Esophagus squamous epithelium (tissue), 5 donors: ENCODE data around the gene RHEX. TPM values are rescaled to one million over a fixed set of nuclear protein-coding genes. Genes with fewer than 3 reads are reported as not detected.

Experiments
- DNase-seq: peaks from one replicate; lab custom pipeline; 2025; lab: John Stamatoyannopoulos, UW
- H3K27ac ChIP-seq, 4 donors: fragments of 200-600 bp; sonication (generic); one replicate each; pipeline ENCODE4 v1.5.1; 2016 to 2019; ENCODE audit warnings: mild to moderate bottlenecking in 1 of 4
- H3K27me3 ChIP-seq, 4 donors: fragments of 200-600 bp; sonication (generic); 1 replicate in 3 of 4; 2 replicates in 1 of 4; pipeline versions ENCODE4 v1.5.1 to v1.6.0; 2017 to 2021; ENCODE audit warnings: antibody characterized with exemption in 1 of 4
- H3K36me3 ChIP-seq, 3 donors: fragments of 200-600 bp; sonication (generic); one replicate each; pipeline ENCODE4 v1.5.1; 2016 to 2019
- H3K4me1 ChIP-seq, 3 donors: fragments of 200-600 bp; sonication (generic); one replicate each; pipeline ENCODE4 v1.5.1; 2017 to 2019
- H3K4me3 ChIP-seq, 4 donors: fragments of 200-600 bp; sonication (generic); 1 replicate in 3 of 4; 2 replicates in 1 of 4; pipeline ENCODE4 v1.5.1; 2016 to 2019; ENCODE audit warnings: mild to moderate bottlenecking in 2 of 4, moderate library complexity in 1 of 4
- H3K9me3 ChIP-seq, 3 donors: fragments of 200-600 bp; sonication (generic); one replicate each; pipeline ENCODE4 v1.5.1; 2016 to 2019
- POLR2A ChIP-seq, 4 donors: fragments of 450-650 bp; IDR thresholded peaks; one replicate each; pipeline ENCODE4 v1.6.1; 2017; ENCODE audit warnings: antibody characterized with exemption in 4 of 4, mild to moderate bottlenecking in 4 of 4, moderate library complexity in 3 of 4
- WGBS, 2 donors: methylation state at CpG; one replicate each; pipeline ENCODE4 v1.1.5; 2018; 5-methylcytosine and 5-hydroxymethylcytosine counted together
- intact Hi-C: fragments of 100-400 bp; cut with DNase I; formaldehyde crosslinking; loops from one replicate; pipeline ENCODE4 v1.15.0; 2022
- total RNA-seq, 4 donors: library from RNA; depleted of rRNA; stranded (reverse); fragments of >200 nt; gene quantifications; one replicate each; pipeline ENCODE4 v1.1.0, GENCODE V29; 2016
- TF ChIP-seq, protein P1 (sequence below), 6 experiments: fragments of 450-650 bp in 4 of 6; fragments of 200-600 bp in 2 of 6; sonication (generic) in 2 of 6; IDR thresholded peaks; one replicate each; pipeline ENCODE4 v1.5.1; 2016 to 2019; ENCODE audit warnings: antibody characterized with exemption in 6 of 6, mild to moderate bottlenecking in 4 of 6, moderate library complexity in 4 of 6
- donor health status: DM: yes; HTN: yes; CAD: no.

RHEX gene
- total RNA-seq, 4 donors from 2014 or later, result 0.72 to 21.9 (median 4.5) TPM; not detected in 1

DNA sequence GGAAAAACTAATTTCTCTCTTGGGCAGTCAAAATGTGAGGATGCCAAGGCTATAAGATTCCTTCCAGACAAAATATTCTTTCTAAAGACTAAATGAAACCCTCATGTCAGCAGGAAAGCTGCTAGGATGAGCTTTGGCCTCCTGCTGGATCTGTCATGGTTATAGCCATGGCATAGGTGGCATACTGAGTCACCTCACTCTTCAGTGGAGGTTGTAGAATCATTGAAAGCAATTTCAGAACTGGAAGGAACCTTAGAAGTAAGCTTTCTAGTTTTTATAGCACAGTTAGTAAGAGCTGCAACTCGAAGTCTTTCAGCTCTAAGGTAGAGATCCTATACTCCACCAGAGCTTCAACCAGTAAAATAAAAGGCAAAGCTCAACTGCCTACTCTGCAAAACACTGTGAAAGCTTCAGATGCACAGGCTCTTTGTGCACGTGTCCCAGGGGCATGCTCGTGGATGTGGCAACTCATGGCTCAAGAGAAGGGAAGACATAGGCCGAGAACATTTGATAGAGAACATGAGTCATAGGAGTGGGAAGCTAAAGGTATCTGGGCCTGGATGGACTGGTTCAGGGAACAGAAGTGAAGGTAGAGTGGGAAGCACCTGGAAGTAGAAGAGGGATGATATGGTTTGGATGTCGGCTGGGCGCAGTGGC, 58.4 kb downstream of the RHEX start:
- no peak overlapping the region for H3K27ac ChIP-seq
- peaks cover 0 to 33% (median 0%) of the 10 kb centered on the region in 4 donors for H3K27me3 ChIP-seq
- DNase-seq, result no peak
- peaks cover 6 to 52% (median 13%) of the 10 kb centered on the region in 3 donors for H3K4me1 ChIP-seq
- TF ChIP-seq, protein P1, sequence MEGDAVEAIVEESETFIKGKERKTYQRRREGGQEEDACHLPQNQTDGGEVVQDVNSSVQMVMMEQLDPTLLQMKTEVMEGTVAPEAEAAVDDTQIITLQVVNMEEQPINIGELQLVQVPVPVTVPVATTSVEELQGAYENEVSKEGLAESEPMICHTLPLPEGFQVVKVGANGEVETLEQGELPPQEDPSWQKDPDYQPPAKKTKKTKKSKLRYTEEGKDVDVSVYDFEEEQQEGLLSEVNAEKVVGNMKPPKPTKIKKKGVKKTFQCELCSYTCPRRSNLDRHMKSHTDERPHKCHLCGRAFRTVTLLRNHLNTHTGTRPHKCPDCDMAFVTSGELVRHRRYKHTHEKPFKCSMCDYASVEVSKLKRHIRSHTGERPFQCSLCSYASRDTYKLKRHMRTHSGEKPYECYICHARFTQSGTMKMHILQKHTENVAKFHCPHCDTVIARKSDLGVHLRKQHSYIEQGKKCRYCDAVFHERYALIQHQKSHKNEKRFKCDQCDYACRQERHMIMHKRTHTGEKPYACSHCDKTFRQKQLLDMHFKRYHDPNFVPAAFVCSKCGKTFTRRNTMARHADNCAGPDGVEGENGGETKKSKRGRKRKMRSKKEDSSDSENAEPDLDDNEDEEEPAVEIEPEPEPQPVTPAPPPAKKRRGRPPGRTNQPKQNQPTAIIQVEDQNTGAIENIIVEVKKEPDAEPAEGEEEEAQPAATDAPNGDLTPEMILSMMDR (IDR thresholded peaks at IDR 0.05), result no peak
- TF ChIP-seq POLR2A (IDR thresholded peaks at IDR 0.05), result no peak
- no peak overlapping the region for H3K4me3 ChIP-seq
- no peaks in the 10 kb centered on the region for H3K9me3 ChIP-seq
- 54 to 72% methylated on average over 6 of the region's 6 CpGs for WGBS, 2 donors
- intact Hi-C loops, result no loop called here
- H3K36me3 ChIP-seq, result no peaks in the 10 kb centered on the region

DNA sequence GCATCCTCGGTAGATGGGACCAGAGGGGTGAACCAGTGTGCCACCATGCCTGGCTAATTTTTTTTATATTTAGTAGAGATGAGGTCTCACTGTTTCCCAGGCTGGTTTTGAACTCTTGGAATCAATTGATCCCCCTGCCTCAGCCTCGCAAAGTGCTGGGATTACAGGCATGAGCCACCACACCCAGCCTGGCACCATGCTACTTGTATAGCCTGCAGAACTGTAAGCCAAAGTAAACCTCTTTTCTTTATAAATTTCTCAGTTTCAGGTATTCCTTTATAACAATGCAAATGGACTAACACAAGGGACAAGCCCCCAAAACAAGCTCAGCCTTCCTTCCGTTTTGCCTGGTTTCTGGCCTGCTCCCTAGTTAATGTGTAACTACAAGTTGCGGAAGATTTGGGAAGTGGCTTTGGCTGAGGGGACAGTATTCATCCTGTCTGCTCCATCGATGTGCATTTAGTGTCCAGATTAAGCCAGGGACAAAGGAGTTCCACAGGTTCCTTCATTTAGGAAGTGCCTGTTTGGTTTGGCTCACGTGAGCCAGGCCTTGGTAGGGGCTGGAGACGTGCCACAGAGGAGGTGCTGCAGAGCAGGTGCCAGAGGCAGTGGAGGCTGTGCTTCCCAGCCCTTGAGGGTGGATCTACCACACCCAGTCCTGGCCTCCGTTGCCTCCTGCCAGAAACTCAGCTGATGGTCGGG, 59.8 kb downstream of the RHEX start:
- Histone ChIP-seq H3K27ac (peak overlapping the region in 1 of 4 donors; percentile 29), H3K36me3 (no peaks in the 10 kb centered on the region), H3K27me3 (peaks cover 0 to 41% (median 0%) of the 10 kb centered on the region in 4 donors), H3K9me3 (no peaks in the 10 kb centered on the region), H3K4me3 (no peak overlapping the region), H3K4me1 (peaks cover 15 to 61% (median 24%) of the 10 kb centered on the region in 3 donors)
- DNase-seq, result no peak
- 62 to 66% methylated on average over 4 to 6 of the region's 9 CpGs for WGBS, 2 donors
- TF ChIP-seq, protein P1 (IDR thresholded peaks at IDR 0.05), result no peak
- TF ChIP-seq POLR2A (IDR thresholded peaks at IDR 0.05), result no peak
- intact Hi-C loops, result no loop called here

DNA sequence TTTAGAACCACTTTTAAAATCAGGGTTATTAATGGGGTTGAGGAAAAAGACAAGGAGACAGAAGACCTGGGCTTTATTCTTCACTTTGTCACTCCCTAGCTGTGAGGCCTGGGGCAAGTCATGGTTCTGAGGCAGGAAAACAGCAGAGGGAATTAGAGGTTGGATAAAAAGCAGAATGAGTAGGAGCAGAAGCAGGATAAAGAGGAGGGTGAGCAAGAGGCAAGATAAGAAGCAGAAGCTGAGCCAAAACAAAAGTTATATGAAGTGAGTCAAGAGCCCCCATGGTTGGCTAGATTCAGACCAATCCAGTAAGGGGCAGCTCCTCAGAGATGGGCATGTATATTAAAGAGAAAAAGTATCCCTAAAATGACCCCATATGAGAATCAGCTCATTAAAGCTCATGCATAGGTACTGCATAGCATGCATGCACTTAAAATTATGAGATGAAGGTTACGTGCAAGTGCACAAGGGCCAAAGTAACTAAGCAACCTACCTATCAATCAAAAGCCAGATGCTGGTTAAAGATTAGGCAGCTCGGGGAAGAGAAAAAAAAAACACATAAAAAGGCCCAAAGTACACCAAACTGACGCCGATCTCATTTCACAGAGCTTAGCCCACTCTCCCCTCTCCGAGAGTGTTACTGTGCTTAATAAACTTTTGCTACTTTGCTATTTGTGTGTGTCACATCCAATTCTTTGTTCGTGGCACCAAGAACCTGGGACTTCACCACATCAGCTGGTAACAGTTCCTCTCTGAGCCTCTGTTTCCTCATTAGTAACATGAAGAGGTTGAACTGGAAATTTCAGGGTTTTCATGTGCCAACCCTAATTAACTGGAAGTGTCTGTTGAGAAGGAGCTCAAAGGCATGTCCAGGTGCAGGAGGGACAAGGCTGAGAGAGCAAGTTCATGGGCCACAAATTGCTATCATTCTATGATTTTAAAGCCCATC, 62.0 kb downstream of the RHEX start:
- H3K27me3 ChIP-seq, result peaks cover 0 to 44% (median 0%) of the 10 kb centered on the region in 4 donors
- no peak overlapping the region for H3K27ac ChIP-seq
- no peak for DNase-seq
- no peaks in the 10 kb centered on the region for H3K36me3 ChIP-seq
- peaks cover 15 to 64% (median 24%) of the 10 kb centered on the region in 3 donors for H3K4me1 ChIP-seq
- H3K4me3 ChIP-seq, result no peak overlapping the region
- 72 to 79% methylated on average over 6 of the region's 6 CpGs for WGBS, 2 donors
- intact Hi-C loops, result no loop called here
- no peaks in the 10 kb centered on the region for H3K9me3 ChIP-seq
- TF ChIP-seq POLR2A (IDR thresholded peaks at IDR 0.05), result no peak
- TF ChIP-seq, protein P1 (IDR thresholded peaks at IDR 0.05), result no peak

DNA sequence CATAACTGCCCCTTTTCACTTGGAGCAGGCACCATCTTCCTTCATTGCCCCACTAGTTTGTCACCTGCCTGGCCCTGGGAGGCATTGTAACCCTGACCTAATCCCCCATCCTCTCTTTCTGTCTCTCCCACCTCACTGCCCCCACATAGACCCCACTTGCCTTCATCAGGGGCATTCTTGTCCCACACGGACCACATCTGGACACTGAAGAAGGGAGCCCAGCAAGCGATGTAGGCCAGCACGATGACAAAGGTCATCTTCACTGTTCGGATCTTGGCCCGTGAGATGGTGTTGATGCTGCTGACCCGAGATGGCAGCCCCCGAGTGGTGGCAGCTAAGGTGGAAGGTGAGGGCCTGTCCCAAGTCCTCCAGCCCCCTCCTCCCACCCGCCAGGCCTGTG, 62.8 kb downstream of the RHEX start:
- no peak for DNase-seq
- no peak for TF ChIP-seq POLR2A (IDR thresholded peaks at IDR 0.05)
- TF ChIP-seq, protein P1 (IDR thresholded peaks at IDR 0.05), result no peak
- 86 to 87% methylated on average over 4 to 5 of the region's 8 CpGs for WGBS, 2 donors
- H3K27me3 ChIP-seq, result peaks cover 0 to 49% (median 0%) of the 10 kb centered on the region in 4 donors
- H3K9me3 ChIP-seq, result peaks cover 0 to 4% (median under 1%) of the 10 kb centered on the region in 3 donors
- intact Hi-C loops, result no loop called here
- no peaks in the 10 kb centered on the region for H3K36me3 ChIP-seq
- no peak overlapping the region for H3K27ac ChIP-seq
- peaks cover 15 to 64% (median 24%) of the 10 kb centered on the region in 3 donors for H3K4me1 ChIP-seq
- H3K4me3 ChIP-seq, result no peak overlapping the region
